NCI-H1092 (cell line): ENCODE results near the gene APOBEC3C.
"Not testable (repeated sequence)": the region's sequence is repeated elsewhere in the genome, so short reads cannot be mapped to it uniquely, and the experiment has no call there.

Source experiments
- DNase-seq: peaks from one replicate; lab custom pipeline; 2025; lab: John Stamatoyannopoulos, UW

APOBEC3C gene

GRCh38 chr22:38981992-38982927 is 31.8 kb upstream of the APOBEC3C start, which contains the start of gene APOBEC3B:
APOBEC3B (plus strand) TSS chr22:38982347; CDS start chr22:38982454, 107 bp downstream.
- no peak for DNase-seq

GRCh38 chr22:38984224-38984623 is 29.8 kb upstream of the APOBEC3C start:
- no peak for DNase-seq

- DNase-seq: not testable (repeated sequence)
Observed at GRCh38 chr22:38984784-38985757, 29.0 kb upstream of the APOBEC3C start.

GRCh38 chr22:38986629-38987028 is 27.4 kb upstream of the APOBEC3C start:
- no peak for DNase-seq

GRCh38 chr22:38987171-38987895 is 26.7 kb upstream of the APOBEC3C start:
- DNase-seq: no peak

GRCh38 chr22:38989466-38989865 is 24.6 kb upstream of the APOBEC3C start:
- no peak for DNase-seq

- DNase-seq: not testable (repeated sequence)
Observed at GRCh38 chr22:38992871-38993371, 21.1 kb upstream of the APOBEC3C start.

GRCh38 chr22:38996105-38996504 is 18.0 kb upstream of the APOBEC3C start:
- DNase-seq: no peak

GRCh38 chr22:38997518-38997917 is 16.5 kb upstream of the APOBEC3C start:
- DNase-seq: no peak

GRCh38 chr22:39003165-39003638 is 10.9 kb upstream of the APOBEC3C start:
- DNase-seq: peak; percentile 57

GRCh38 chr22:39007177-39007576 is 6.9 kb upstream of the APOBEC3C start:
- DNase-seq: no peak

- DNase-seq: not testable (repeated sequence)
Observed at GRCh38 chr22:39008271-39008850, 5.7 kb upstream of the APOBEC3C start.

GRCh38 chr22:39010946-39011345 is 3.1 kb upstream of the APOBEC3C start:
- DNase-seq: no peak

GRCh38 chr22:39012533-39013511 is 1.2 kb upstream of the APOBEC3C start:
- DNase-seq: no peak

GRCh38 chr22:39013561-39013941 is 506 bp upstream of the APOBEC3C start:
- not testable (repeated sequence) for DNase-seq

- not testable (repeated sequence) for DNase-seq
Observed at GRCh38 chr22:39014723-39015121, 665 bp downstream of the APOBEC3C start.

- no peak for DNase-seq
Observed at GRCh38 chr22:39016592-39016991, 2.5 kb downstream of the APOBEC3C start.

GRCh38 chr22:39017596-39018365 is 3.7 kb downstream of the APOBEC3C start:
- DNase-seq: no peak
